K562 (cell line): ENCODE data around the gene EIF4E2. TPM values are rescaled to one million over a fixed set of nuclear protein-coding genes. Genes with fewer than 3 reads are reported as not detected.

ENCODE experiments used
- ATAC-seq: fragments of 200-7000 bp; cut with Tn5 transposase; 3 replicates; pipeline ENCODE4 v1.9.1; 2020; ENCODE audit warnings: moderate library complexity
- BruUV-seq: library from RNA; stranded (reverse); fragments of 400-500 nt; replicated peaks from 2 replicates; lab custom pipeline; 2021; lab: Mats Ljungman, UMichigan
- CTCF ChIA-PET: fragments of 300-600 bp; formaldehyde crosslinking; extraction: SDS; loops from one replicate; lab custom pipeline; 2021; ENCODE audit warnings: low intra/inter-chr PET ratio; lab: Yijun Ruan, JAX
- POLR2A ChIA-PET: fragments of 300-600, 350-650 bp; sonication (Branson Sonifier 250); formaldehyde crosslinking; extraction: SDS; loops from one replicate; lab custom pipeline; 2021; ENCODE audit warnings: antibody characterized with exemption, inconsistent platforms; lab: Yijun Ruan, JAX
- DNase-seq, 4 experiments: peaks; one replicate each; pipeline versions ENCODE4 v3.0.0 to v3.0.0-alpha.2; 2011 to 2018; ENCODE audit warnings: low spot score in 3 of 4, mixed read lengths in 3 of 4; ENCODE audit errors: extremely low read depth in 1 of 4
- FAIRE-seq: peaks from 2 replicates; lab custom pipeline; 2011; peaks lifted over from hg19 to GRCh38; lab: Jason Lieb, UNC
- H2AFZ ChIP-seq: 2 replicates; pipeline ENCODE4 v1.6.0; 2011; ENCODE audit warnings: low read depth, low read length, control low read depth, inconsistent platforms
- H3K27ac ChIP-seq: fragments of 200-600 bp; 3 replicates; pipeline ENCODE4 v1.8.0; 2011; ENCODE audit warnings: low read depth, mild to moderate bottlenecking, control low read depth, inconsistent platforms, low read length, moderate library complexity, mixed read lengths; ENCODE audit errors: extremely low read depth
- H3K27me3 ChIP-seq, 2 experiments: fragments of 300-600 bp in 1 of 2; 2 replicates in 1 of 2; 3 replicates in 1 of 2; pipeline versions ENCODE4 v1.6.0 to v1.8.0; 2011; ENCODE audit warnings: inconsistent platforms in 2 of 2, low read length in 2 of 2, mild to moderate bottlenecking in 1 of 2, mixed read lengths in 1 of 2, moderate library complexity in 1 of 2; ENCODE audit not compliant: control insufficient read depth in 2 of 2, insufficient read depth in 2 of 2
- H3K36me3 ChIP-seq: fragments of 300-600 bp; 3 replicates; pipeline ENCODE4 v1.8.0; 2011; ENCODE audit warnings: mild to moderate bottlenecking, low read length, inconsistent platforms; ENCODE audit not compliant: control insufficient read depth, insufficient read depth
- H3K4me1 ChIP-seq, 2 experiments: fragments of 200-600 bp in 1 of 2; replicated peaks in 1 of 2; 2 replicates in 1 of 2; 3 replicates in 1 of 2; pipeline versions ENCODE4 v1.5.1 to v1.8.0; 2011; ENCODE audit warnings: inconsistent platforms in 2 of 2, low read length in 2 of 2, mild to moderate bottlenecking in 1 of 2, mixed read lengths in 1 of 2, moderate library complexity in 1 of 2; ENCODE audit not compliant: control insufficient read depth in 2 of 2, insufficient read depth in 2 of 2
- H3K4me2 ChIP-seq: 2 replicates; pipeline ENCODE4 v1.6.1; 2011; ENCODE audit warnings: low read length, control low read depth, inconsistent platforms, mixed read lengths; ENCODE audit not compliant: insufficient read depth
- H3K4me3 ChIP-seq: fragments of 200-600 bp; sonication (generic), shearing (Covaris generic); 2 replicates; pipeline ENCODE4 v1.5.1; 2016; ENCODE audit warnings: control low read depth, inconsistent platforms
- H3K79me2 ChIP-seq: fragments of 200-600 bp; 3 replicates; pipeline ENCODE4 v1.8.0; 2011; ENCODE audit warnings: low read length, inconsistent platforms; ENCODE audit not compliant: control insufficient read depth, insufficient read depth
- H3K9ac ChIP-seq, 2 experiments: 2 replicates each; pipeline versions ENCODE4 v1.6.0 to v1.6.1; 2011; ENCODE audit warnings: low read depth in 2 of 2, low read length in 2 of 2, control low read depth in 1 of 2, inconsistent platforms in 1 of 2, mild to moderate bottlenecking in 1 of 2, mixed read lengths in 1 of 2; ENCODE audit not compliant: insufficient read depth in 1 of 2
- H3K9me1 ChIP-seq: one replicate; pipeline ENCODE4 v1.6.0; 2011; ENCODE audit warnings: inconsistent platforms, mild to moderate bottlenecking, low read length, moderate library complexity; ENCODE audit not compliant: control insufficient read depth, insufficient read depth
- H3K9me3 ChIP-seq: replicated peaks from 2 replicates; pipeline ENCODE4 v1.5.1; 2011; ENCODE audit warnings: low read depth, low read length, inconsistent platforms; ENCODE audit not compliant: control insufficient read depth, insufficient read depth
- H4K20me1 ChIP-seq: replicated peaks from 2 replicates; pipeline ENCODE4 v1.6.1; 2011; ENCODE audit warnings: low read length, inconsistent platforms, mixed read lengths; ENCODE audit not compliant: control insufficient read depth, insufficient read depth
- CHD2 ChIP-seq: IDR thresholded peaks from 2 replicates; pipeline ENCODE4 v1.6.1; 2011; ENCODE audit warnings: low read depth, low read length
- E2F6 ChIP-seq, 2 experiments: IDR thresholded peaks; 2 replicates each; pipeline ENCODE4 v1.6.1; 2011; ENCODE audit warnings: borderline replicate concordance in 1 of 2, control low read depth in 1 of 2, low read depth in 1 of 2, low read length in 1 of 2, mild to moderate bottlenecking in 1 of 2, mixed read lengths in 1 of 2, moderate library complexity in 1 of 2; ENCODE audit not compliant: insufficient read depth in 1 of 2, insufficient read length in 1 of 2, poor library complexity in 1 of 2, severe bottlenecking in 1 of 2; ENCODE audit errors: extremely low read depth in 1 of 2
- EGR1 ChIP-seq: fragments of 450-650 bp; conservative IDR thresholded peaks from 2 replicates; pipeline ENCODE4 v1.6.1; 2017; ENCODE audit warnings: mild to moderate bottlenecking
- HNRNPLL ChIP-seq: fragments of 200-400 bp; formaldehyde crosslinking; IDR thresholded peaks from 2 replicates; pipeline ENCODE4 v1.6.1; 2017; ENCODE audit warnings: low read length, low read depth, mild to moderate bottlenecking; ENCODE audit not compliant: poor library complexity, severe bottlenecking
- LEF1 ChIP-seq: fragments of 450-650 bp; IDR thresholded peaks from 2 replicates; pipeline ENCODE4 v1.6.1; 2016; ENCODE audit warnings: mild to moderate bottlenecking
- NCOR1 ChIP-seq: fragments of 450-650 bp; IDR thresholded peaks from 2 replicates; pipeline ENCODE4 v1.6.1; 2016; ENCODE audit warnings: mild to moderate bottlenecking, moderate library complexity
- ZKSCAN1 ChIP-seq: fragments of 150-350 bp; IDR thresholded peaks from 2 replicates; pipeline ENCODE4 v1.6.1; 2016; ENCODE audit warnings: low read depth, low read length
- ZNF263 ChIP-seq: sonication (generic); formaldehyde crosslinking; IDR thresholded peaks from 2 replicates; pipeline ENCODE4 v1.8.0; 2022; ENCODE audit warnings: mild to moderate bottlenecking, missing genetic modification reagents, borderline replicate concordance
- ZNF408 ChIP-seq: fragments of 250-450 bp; sonication (Bioruptor Pico); IDR thresholded peaks from 2 replicates; pipeline ENCODE4 v1.4.0; 2020; ENCODE audit warnings: low read depth, mild to moderate bottlenecking, moderate library complexity
- ZNF696 ChIP-seq: fragments of 250-450 bp; sonication (Bioruptor Pico); conservative IDR thresholded peaks from 2 replicates; pipeline ENCODE4 v1.4.0; 2020; ENCODE audit warnings: mild to moderate bottlenecking, moderate library complexity
- in situ Hi-C: fragments of 300-500 bp; cut with MboI; formaldehyde crosslinking; loops from 4 replicates; pipeline ENCODE4 v1.15.0; 2018; ENCODE audit warnings: inconsistent platforms, mixed read lengths
- intact Hi-C: fragments of 100-400 bp; cut with micrococcal nuclease; formaldehyde crosslinking; loops from 2 replicates; pipeline ENCODE4 v1.14.2; 2022
- polyA plus RNA-seq, 8 experiments: library from polyadenylated mRNA; depleted of rRNA in 4 of 8; stranded (reverse) in 5 of 8; unstranded in 3 of 8; fragments of >200 nt; fragmentation: Nextera tagmentation in 2 of 8; fragmentation: Illumina TruSeq in 1 of 8; extraction: Ambion mirVana in 2 of 8; extraction: Trizol in 1 of 8; gene quantifications; 2 replicates each; pipeline versions ENCODE4 v1.2.1 to v1.2.3, GENCODE V29; 2011 to 2014; ENCODE audit warnings: inconsistent platforms in 1 of 8, missing spikeins in 1 of 8
- total RNA-seq, 7 experiments: library from RNA; depleted of rRNA in 6 of 7; stranded (reverse); fragments of >200 nt in 6 of 7; fragmentation: Illumina TruSeq in 2 of 7; extraction: Trizol in 2 of 7; gene quantifications; 2 replicates each; pipeline versions ENCODE4 v1.2.1 to v1.2.3, GENCODE V29; 2011 to 2021; ENCODE audit warnings: low replicate concordance in 1 of 7

Gene EIF4E2
- total and polyA plus RNA-seq, 9 of the 15 experiments (the other 6 are each of a cell fraction or from before 2014, with no cell fraction given): 33.9 to 169 (median 77.5) TPM

- H3K4me1 ChIP-seq: no peaks in the 10 kb centered on the region
- no peak for TF ChIP-seq ZNF263 (CRISPR knock-in tag)
- no peak for TF ChIP-seq CHD2
- no peak for TF ChIP-seq E2F6 (IDR thresholded peaks at IDR 0.05; ENCODE audit: borderline replicate concordance in 1 of 2, extremely low read depth in 1 of 2, insufficient read depth in 1 of 2, insufficient read length in 1 of 2, low read depth in 1 of 2, low read length in 1 of 2, poor library complexity in 1 of 2, severe bottlenecking in 1 of 2)
- no peak for TF ChIP-seq EGR1
- TF ChIP-seq ZNF696 (CRISPR knock-in tag): no peak
- TF ChIP-seq ZKSCAN1: no peak
- TF ChIP-seq HNRNPLL: no peak
- no peak for TF ChIP-seq LEF1
- no peak for TF ChIP-seq NCOR1
- no peak for TF ChIP-seq ZNF408 (CRISPR knock-in tag)
- no peak for FAIRE-seq
- no peak overlapping the region for H3K4me2 ChIP-seq
- CTCF ChIA-PET: no interaction called here
- in situ Hi-C loops (no loop called here), intact Hi-C loops (no loop called here)
- H4K20me1 ChIP-seq: no peaks in the 10 kb centered on the region
- H3K9ac ChIP-seq: no peak overlapping the region
- no peaks in the 10 kb centered on the region for H3K9me1 ChIP-seq
- no peak overlapping the region for H3K4me3 ChIP-seq
- BruUV-seq: no TSS peak
- no peak for ATAC-seq
- H3K36me3 ChIP-seq: peaks cover 45% of the 10 kb centered on the region; the same call in 2 of the 3 replicates
- H3K9me3 ChIP-seq: no peaks in the 10 kb centered on the region
- no peak for DNase-seq
- no peaks in the 10 kb centered on the region for H3K27me3 ChIP-seq
- H3K27ac ChIP-seq: no peak overlapping the region
- no peaks in the 10 kb centered on the region for H3K79me2 ChIP-seq
- no peak overlapping the region for H2AFZ ChIP-seq
- POLR2A ChIA-PET: interaction anchor here (1.4 kb wide), 1 partner anchor 10 kb away, joined by 6 read pairs; no protein-coding TSS in a partner anchor
Measured at GRCh38 chr2:232573042-232573441, 22.6 kb downstream of the EIF4E2 start.
